Small intestine (tissue), 7 donors: ENCODE measurements around the gene EEPD1. TPM values are rescaled to one million over a fixed set of nuclear protein-coding genes. Genes with fewer than 3 reads are reported as not detected.
"Not testable (repeated sequence)": the region's sequence is repeated elsewhere in the genome, so short reads cannot be mapped to it uniquely, and the experiment has no call there.

Experiments used
- DNase-seq, 2 donors: peaks; one replicate each; pipeline versions ENCODE4 v3.0.0 to v3.0.0-alpha.2; 2013
- FAIRE-seq: peaks from 2 replicates; lab custom pipeline; 2012; peaks lifted over from hg19 to GRCh38; lab: Jason Lieb, UNC
- H3K27ac ChIP-seq, 3 donors: one replicate each; pipeline ENCODE4 v1.5.1; 2013; ENCODE audit warnings: low read length in 2 of 3, mild to moderate bottlenecking in 2 of 3, control low read depth in 1 of 3, inconsistent platforms in 1 of 3, low read depth in 1 of 3, moderate library complexity in 1 of 3
- H3K27me3 ChIP-seq, 3 donors: one replicate each; pipeline ENCODE4 v1.6.1; 2013; ENCODE audit warnings: low read length in 3 of 3, inconsistent platforms in 1 of 3; ENCODE audit not compliant: control insufficient read depth in 3 of 3, insufficient read depth in 3 of 3
- H3K36me3 ChIP-seq, 3 donors: one replicate each; pipeline ENCODE4 v1.6.1; 2013; ENCODE audit warnings: low read length in 3 of 3, inconsistent platforms in 1 of 3, low read depth in 1 of 3, mild to moderate bottlenecking in 1 of 3, moderate library complexity in 1 of 3; ENCODE audit not compliant: control insufficient read depth in 3 of 3, insufficient read depth in 2 of 3
- H3K4me1 ChIP-seq, 3 donors: one replicate each; pipeline ENCODE4 v1.6.1; 2013; ENCODE audit warnings: low read length in 2 of 3, inconsistent platforms in 1 of 3, low read depth in 1 of 3, mild to moderate bottlenecking in 1 of 3, moderate library complexity in 1 of 3; ENCODE audit not compliant: control insufficient read depth in 3 of 3, insufficient read depth in 2 of 3
- H3K4me3 ChIP-seq, 3 donors: one replicate each; pipeline ENCODE4 v1.5.1; 2013; ENCODE audit warnings: low read length in 3 of 3, control low read depth in 1 of 3, inconsistent platforms in 1 of 3, low read depth in 1 of 3, mild to moderate bottlenecking in 1 of 3, moderate library complexity in 1 of 3
- H3K9me3 ChIP-seq, 2 donors: one replicate each; pipeline ENCODE4 v1.6.1; 2013; ENCODE audit warnings: low read depth in 1 of 2, low read length in 1 of 2; ENCODE audit not compliant: control insufficient read depth in 2 of 2, insufficient read depth in 1 of 2
- WGBS, 3 donors: extraction: QIAGEN DNeasy Blood & Tissue Kit; methylation state at CpG; one replicate each; pipeline ENCODE4 v1.1.7; 2013; 5-methylcytosine and 5-hydroxymethylcytosine counted together
- polyA plus RNA-seq, 4 donors: library from polyadenylated mRNA; stranded (reverse) in 3 of 4; unstranded in 1 of 4; fragments of 200-250 nt in 3 of 4; fragments of 120-200 nt in 1 of 4; gene quantifications; one replicate each; pipeline versions ENCODE4 v1.2.1 to v1.2.3, GENCODE V29; 2013
- donor health status: healthy with polysubstance abuse.
- donor health status: control.
- donor health status: control.
- donor health status: Bipolar disorder and iron deficiency.
- donor health status: healthy.

Gene EEPD1
- polyA plus RNA-seq, 4 donors: 6.9 to 175 (median 86.3) TPM

- Histone ChIP-seq H3K4me3 (no peak overlapping the region), H3K9me3 (no peaks in the 10 kb centered on the region), H3K27ac (no peak overlapping the region), H3K36me3 (peaks cover 0 to 2% (median 0%) of the 10 kb centered on the region in 3 donors), H3K27me3 (peaks cover 0 to 2% (median 0%) of the 10 kb centered on the region in 3 donors), H3K4me1 (peaks cover 0 to 5% (median 0%) of the 10 kb centered on the region in 3 donors)
- 42 to 75% (median 68%) methylated on average over 4 of the region's 4 CpGs for WGBS, 3 donors
- no peak for DNase-seq
- FAIRE-seq: no peak
Observed at GRCh38 chr7:36228039-36228438, 75.0 kb downstream of the EEPD1 start.

GRCh38 chr7:36231406-36231805, 78.4 kb downstream of the EEPD1 start:
- no peaks in the 10 kb centered on the region for H3K27me3 ChIP-seq
- H3K4me1 ChIP-seq: peaks cover 0 to 2% (median 0%) of the 10 kb centered on the region in 3 donors
- DNase-seq (no peak), FAIRE-seq (no peak)
- no peak overlapping the region for H3K4me3 ChIP-seq
- H3K9me3 ChIP-seq: no peaks in the 10 kb centered on the region
- no peak overlapping the region for H3K27ac ChIP-seq
- WGBS, 3 donors: 89 to 93% (median 91%) methylated on average over 6 of the region's 6 CpGs
- peaks cover 0 to 2% (median 0%) of the 10 kb centered on the region in 3 donors for H3K36me3 ChIP-seq

GRCh38 chr7:36232555-36232954, 79.5 kb downstream of the EEPD1 start:
- 58 to 74% (median 67%) methylated on average over 1 of the region's 1 CpG for WGBS, 3 donors
- no peak overlapping the region for H3K4me3 ChIP-seq
- H3K9me3 ChIP-seq: no peaks in the 10 kb centered on the region
- no peaks in the 10 kb centered on the region for H3K27me3 ChIP-seq
- FAIRE-seq: no peak
- H3K36me3 ChIP-seq: peaks cover 0 to 2% (median 0%) of the 10 kb centered on the region in 3 donors
- H3K27ac ChIP-seq: no peak overlapping the region
- DNase-seq: no peak
- peaks cover 0 to 2% (median 0%) of the 10 kb centered on the region in 3 donors for H3K4me1 ChIP-seq

- Histone ChIP-seq H3K36me3 (peaks cover 0 to 2% (median 0%) of the 10 kb centered on the region in 3 donors), H3K9me3 (no peaks in the 10 kb centered on the region), H3K4me1 (peaks cover 0 to 2% (median 0%) of the 10 kb centered on the region in 3 donors), H3K27me3 (no peaks in the 10 kb centered on the region), H3K4me3 (no peak overlapping the region), H3K27ac (no peak overlapping the region)
- DNase-seq (no peak), FAIRE-seq (no peak)
- 54 to 75% (median 61%) methylated on average over 3 of the region's 3 CpGs for WGBS, 3 donors
Observed at GRCh38 chr7:36232971-36233550, 80.0 kb downstream of the EEPD1 start.

GRCh38 chr7:36236073-36236472, 83.0 kb downstream of the EEPD1 start:
- no peaks in the 10 kb centered on the region for H3K27me3 ChIP-seq
- DNase-seq (no peak), FAIRE-seq (no peak)
- H3K9me3 ChIP-seq: no peaks in the 10 kb centered on the region
- peaks cover 0 to 2% (median 0%) of the 10 kb centered on the region in 3 donors for H3K4me1 ChIP-seq
- WGBS, 3 donors: 91 to 99% (median 95%) methylated on average over 33 to 39 of the region's 39 CpGs
- H3K4me3 ChIP-seq: no peak overlapping the region
- no peak overlapping the region for H3K27ac ChIP-seq
- peaks cover 0 to 3% (median 2%) of the 10 kb centered on the region in 3 donors for H3K36me3 ChIP-seq

GRCh38 chr7:36238138-36238537, 85.1 kb downstream of the EEPD1 start:
- no peak overlapping the region for H3K27ac ChIP-seq
- DNase-seq: no peak
- H3K36me3 ChIP-seq: peaks cover 0 to 3% (median 2%) of the 10 kb centered on the region in 3 donors
- WGBS, 3 donors: 60 to 81% (median 62%) methylated on average over 2 of the region's 2 CpGs
- no peaks in the 10 kb centered on the region for H3K9me3 ChIP-seq
- H3K4me1 ChIP-seq: no peaks in the 10 kb centered on the region
- H3K4me3 ChIP-seq: no peak overlapping the region
- FAIRE-seq: no peak
- no peaks in the 10 kb centered on the region for H3K27me3 ChIP-seq

GRCh38 chr7:36243356-36243755, 90.3 kb downstream of the EEPD1 start:
- not testable (repeated sequence) for H3K4me3 ChIP-seq, H3K36me3 ChIP-seq, H3K27ac ChIP-seq, FAIRE-seq, H3K4me1 ChIP-seq, H3K27me3 ChIP-seq, H3K9me3 ChIP-seq, DNase-seq
- WGBS, 3 donors: 81 to 86% (median 84%) methylated on average over 3 of the region's 3 CpGs

GRCh38 chr7:36244001-36244400, 90.9 kb downstream of the EEPD1 start:
- WGBS, 3 donors: 87 to 93% (median 92%) methylated on average over 1 of the region's 1 CpG
- H3K27ac ChIP-seq, DNase-seq, H3K9me3 ChIP-seq, H3K4me1 ChIP-seq, H3K27me3 ChIP-seq, H3K4me3 ChIP-seq, FAIRE-seq, H3K36me3 ChIP-seq: not testable (repeated sequence)

- Histone ChIP-seq H3K27me3 (no peaks in the 10 kb centered on the region), H3K9me3 (no peaks in the 10 kb centered on the region), H3K27ac (no peak overlapping the region), H3K4me1 (no peaks in the 10 kb centered on the region), H3K4me3 (no peak overlapping the region), H3K36me3 (peaks cover 0 to 3% (median 0%) of the 10 kb centered on the region in 3 donors)
- DNase-seq: no peak
- WGBS, 3 donors: 80 to 91% (median 91%) methylated on average over 5 of the region's 5 CpGs
- FAIRE-seq: no peak
Observed at GRCh38 chr7:36244429-36244828, 91.4 kb downstream of the EEPD1 start.
